WTC11 (cell line): Measurements from ENCODE around the gene NAALADL2.

Source experiments
- ZNF138 ChIP-seq: sonication (generic); formaldehyde crosslinking; conservative IDR thresholded peaks from 2 replicates; pipeline ENCODE4 v1.8.1; 2022; ENCODE audit warnings: mild to moderate bottlenecking, moderate library complexity, missing genetic modification reagents
- TF ChIP-seq, protein P1 (sequence below): fragments of 250-450 bp; sonication (Bioruptor Pico); IDR thresholded peaks from 2 replicates; pipeline ENCODE4 v2.1.2; 2022; ENCODE audit warnings: mild to moderate bottlenecking, moderate library complexity
- TF ChIP-seq, protein P2 (sequence below): sonication (generic); formaldehyde crosslinking; IDR thresholded peaks from 2 replicates; pipeline ENCODE4 v1.8.1; 2023; ENCODE audit warnings: mild to moderate bottlenecking, missing genetic modification reagents, moderate library complexity

DNA sequence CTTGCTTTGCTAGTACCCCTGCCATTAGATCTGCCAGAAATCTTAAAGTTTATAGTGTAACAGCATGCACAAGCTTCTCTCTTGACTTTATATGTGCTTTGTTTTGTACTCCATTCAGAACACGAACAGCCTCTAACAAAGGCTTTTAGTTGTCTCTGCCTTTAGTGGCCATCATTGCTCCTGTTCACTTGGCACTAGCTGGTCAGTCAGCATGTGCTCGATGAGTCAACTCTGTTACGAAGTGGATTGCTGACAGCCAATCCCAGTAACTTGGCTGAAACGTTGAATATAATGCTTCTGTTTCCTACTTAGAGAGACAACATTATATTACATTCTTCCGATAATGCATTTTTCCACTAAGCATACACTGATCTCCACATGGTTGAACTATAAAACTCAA is 349.2 kb downstream of the NAALADL2 start:
- TF ChIP-seq, protein P1, sequence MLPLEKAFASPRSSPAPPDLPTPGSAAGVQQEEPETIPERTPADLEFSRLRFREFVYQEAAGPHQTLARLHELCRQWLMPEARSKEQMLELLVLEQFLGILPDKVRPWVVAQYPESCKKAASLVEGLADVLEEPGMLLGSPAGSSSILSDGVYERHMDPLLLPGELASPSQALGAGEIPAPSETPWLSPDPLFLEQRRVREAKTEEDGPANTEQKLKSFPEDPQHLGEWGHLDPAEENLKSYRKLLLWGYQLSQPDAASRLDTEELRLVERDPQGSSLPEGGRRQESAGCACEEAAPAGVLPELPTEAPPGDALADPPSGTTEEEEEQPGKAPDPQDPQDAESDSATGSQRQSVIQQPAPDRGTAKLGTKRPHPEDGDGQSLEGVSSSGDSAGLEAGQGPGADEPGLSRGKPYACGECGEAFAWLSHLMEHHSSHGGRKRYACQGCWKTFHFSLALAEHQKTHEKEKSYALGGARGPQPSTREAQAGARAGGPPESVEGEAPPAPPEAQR (CRISPR knock-in tag), result no peak
- TF ChIP-seq, protein P2, sequence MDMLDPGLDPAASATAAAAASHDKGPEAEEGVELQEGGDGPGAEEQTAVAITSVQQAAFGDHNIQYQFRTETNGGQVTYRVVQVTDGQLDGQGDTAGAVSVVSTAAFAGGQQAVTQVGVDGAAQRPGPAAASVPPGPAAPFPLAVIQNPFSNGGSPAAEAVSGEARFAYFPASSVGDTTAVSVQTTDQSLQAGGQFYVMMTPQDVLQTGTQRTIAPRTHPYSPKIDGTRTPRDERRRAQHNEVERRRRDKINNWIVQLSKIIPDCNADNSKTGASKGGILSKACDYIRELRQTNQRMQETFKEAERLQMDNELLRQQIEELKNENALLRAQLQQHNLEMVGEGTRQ, result no peak
- no peak for TF ChIP-seq ZNF138 (CRISPR knock-in tag)
